ENCODE data around the gene SOX15. TPM values are rescaled to one million over a fixed set of nuclear protein-coding genes. Genes with fewer than 3 reads are reported as not detected.
A peak's percentile ranks its signal among the peaks of the same experiment; 100 is the strongest.

SOX15 gene
- total RNA-seq, 4 donors from 2014 or later = 0.67 to 3.1 TPM; not detected in 2

DNA sequence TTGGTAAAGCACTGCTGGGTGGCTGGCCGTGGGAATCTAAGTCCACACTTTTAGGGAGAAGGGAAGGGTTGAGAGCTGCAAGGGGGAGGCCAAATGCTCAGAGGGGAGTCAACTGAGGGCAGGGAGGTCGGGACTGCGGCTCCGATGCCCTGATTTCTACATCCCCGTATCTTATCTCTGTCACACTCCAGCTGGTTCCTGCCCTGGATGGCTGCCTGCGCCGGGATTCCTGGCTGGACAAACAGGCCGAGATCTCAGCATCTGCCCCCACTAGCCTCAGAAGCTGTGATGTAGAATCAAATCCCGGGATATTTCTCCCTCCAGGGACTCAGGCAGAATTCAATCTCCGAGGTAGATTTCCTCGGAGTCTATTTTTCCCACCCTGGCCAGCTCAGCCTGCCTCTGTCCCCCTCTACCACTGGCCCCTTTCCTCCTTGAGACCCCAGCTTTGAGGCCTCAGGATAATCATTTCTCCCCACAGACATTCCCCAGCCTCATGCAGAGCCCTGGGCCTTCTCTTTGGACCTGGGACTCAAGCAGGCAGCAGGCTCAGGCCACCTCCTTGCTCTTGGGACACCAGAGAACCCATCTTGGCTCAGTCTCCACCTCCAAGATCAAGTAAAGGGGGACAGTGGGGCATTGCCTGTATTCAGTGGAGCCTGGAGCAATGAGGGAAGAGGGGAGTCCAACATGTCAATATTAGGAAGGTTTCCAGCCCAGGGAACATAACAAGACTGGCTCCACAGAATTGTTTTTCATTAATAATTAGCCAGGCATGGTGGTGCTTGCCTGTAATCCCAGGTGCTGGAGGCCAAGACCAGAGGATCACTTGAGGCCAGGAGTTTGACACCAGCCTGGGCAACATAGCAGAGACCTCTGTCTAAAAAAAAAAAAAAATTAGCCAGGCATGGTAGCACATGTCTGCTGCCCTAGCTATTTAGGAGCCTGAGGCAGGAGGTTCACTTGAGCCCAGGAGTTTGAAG is 41.8 kb upstream of the SOX15 start:
- Histone ChIP-seq H3K36me3 (no peaks in the 10 kb centered on the region), H3K4me1 (peaks cover 3 to 7% of the 10 kb centered on the region in 2 donors), H3K9me3 (no peaks in the 10 kb centered on the region), H3K27ac (no peak overlapping the region), H3K27me3 (no peaks in the 10 kb centered on the region), H3K4me3 (replicated peaks in 1 of 3) (no peak overlapping the region)
- WGBS, 2 donors = 75 to 82% methylated on average over 10 to 11 of the region's 11 CpGs
- intact Hi-C loops (cut with DNase I) = loop anchor here (5.0 kb wide), 1 partner anchor 56 kb away; the partner anchor contains the start of genes TP53 and WRAP53
- no peak for DNase-seq
- TF ChIP-seq POLR2A (IDR thresholded peaks at IDR 0.05) = no peak
- TF ChIP-seq, protein P1, sequence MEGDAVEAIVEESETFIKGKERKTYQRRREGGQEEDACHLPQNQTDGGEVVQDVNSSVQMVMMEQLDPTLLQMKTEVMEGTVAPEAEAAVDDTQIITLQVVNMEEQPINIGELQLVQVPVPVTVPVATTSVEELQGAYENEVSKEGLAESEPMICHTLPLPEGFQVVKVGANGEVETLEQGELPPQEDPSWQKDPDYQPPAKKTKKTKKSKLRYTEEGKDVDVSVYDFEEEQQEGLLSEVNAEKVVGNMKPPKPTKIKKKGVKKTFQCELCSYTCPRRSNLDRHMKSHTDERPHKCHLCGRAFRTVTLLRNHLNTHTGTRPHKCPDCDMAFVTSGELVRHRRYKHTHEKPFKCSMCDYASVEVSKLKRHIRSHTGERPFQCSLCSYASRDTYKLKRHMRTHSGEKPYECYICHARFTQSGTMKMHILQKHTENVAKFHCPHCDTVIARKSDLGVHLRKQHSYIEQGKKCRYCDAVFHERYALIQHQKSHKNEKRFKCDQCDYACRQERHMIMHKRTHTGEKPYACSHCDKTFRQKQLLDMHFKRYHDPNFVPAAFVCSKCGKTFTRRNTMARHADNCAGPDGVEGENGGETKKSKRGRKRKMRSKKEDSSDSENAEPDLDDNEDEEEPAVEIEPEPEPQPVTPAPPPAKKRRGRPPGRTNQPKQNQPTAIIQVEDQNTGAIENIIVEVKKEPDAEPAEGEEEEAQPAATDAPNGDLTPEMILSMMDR (IDR thresholded peaks at IDR 0.05) = no peak

DNA sequence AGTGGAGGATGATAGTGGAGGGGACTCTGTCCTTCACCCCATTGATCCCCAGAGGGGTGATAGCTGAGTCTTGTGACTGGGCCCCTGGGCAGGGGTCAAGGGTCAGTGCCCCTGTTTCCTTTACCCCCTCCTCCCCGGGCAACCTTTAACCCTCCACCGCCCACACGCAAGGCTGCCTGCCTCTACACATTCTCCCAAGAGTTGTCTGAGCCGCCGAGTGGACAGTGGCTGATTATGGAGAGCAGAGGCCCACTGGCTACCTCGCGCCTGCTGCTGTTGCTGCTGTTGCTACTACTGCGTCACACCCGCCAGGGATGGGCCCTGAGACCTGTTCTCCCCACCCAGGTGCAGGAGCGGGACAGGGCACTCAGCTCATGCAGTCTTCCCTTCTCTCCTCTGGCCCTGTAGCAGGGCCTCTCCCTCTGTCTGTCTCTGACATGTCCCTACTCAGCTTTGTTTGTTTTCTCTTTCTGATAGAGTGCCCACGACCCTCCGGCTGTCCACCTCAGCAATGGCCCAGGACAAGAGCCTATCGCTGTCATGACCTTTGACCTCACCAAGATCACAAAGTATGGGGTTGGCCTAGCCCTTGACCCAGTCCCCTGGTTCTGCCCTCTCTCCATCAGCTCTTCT is 40.2 kb upstream of the SOX15 start, which contains the start of gene SHBG:
SHBG (plus strand) TSS at position 197 of the 633 bp plus-strand sequence; CDS start at position 235, 38 bp downstream.
- intact Hi-C loops (cut with DNase I) = loop anchor here (5.0 kb wide), 1 partner anchor 57 kb away; the partner anchor contains the start of genes TP53 and WRAP53
- H3K4me1 ChIP-seq = peaks cover 5 to 12% of the 10 kb centered on the region in 2 donors

DNA sequence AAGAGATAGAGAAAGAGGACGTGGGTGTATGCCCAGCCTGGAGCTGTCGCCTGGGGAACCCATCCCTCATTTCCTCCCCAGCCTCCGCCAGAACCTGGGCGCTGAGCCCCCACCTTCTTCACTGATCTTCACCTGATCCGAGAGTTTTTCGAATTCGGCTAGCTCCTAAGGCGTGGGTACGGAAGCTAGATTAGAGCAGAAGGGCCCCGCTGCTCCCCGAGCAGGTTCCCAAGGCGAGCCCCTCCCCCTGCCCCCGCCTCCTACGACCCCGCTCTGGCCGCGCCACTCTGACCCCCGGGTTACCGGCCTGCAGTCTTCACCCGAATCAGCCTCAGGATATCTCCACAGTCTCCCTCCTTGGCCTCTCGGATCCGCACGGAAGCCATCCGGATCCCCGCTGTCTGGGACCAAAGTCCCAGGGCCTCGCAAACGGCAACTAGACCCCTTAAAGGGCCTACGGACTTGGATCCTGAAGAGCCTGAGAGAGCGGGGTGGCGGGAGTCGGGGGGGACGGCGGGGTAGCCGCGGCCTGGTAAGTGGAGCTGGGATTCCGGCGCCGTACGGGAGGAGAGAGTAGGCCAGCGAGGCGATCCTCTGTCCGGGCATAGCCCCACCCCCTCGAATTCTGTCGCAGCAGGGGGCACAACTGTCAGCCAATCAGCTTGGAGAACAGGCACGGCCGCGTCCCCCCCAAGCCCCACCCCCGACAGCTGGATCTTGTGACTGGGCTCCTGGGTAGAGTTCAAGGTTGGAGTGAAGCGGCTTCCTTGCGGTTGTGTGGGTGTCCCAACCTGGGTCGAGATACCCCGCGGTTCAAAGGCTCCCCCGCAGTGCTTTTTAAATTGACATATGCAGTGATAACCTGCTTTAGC is 37.6 kb upstream of the SOX15 start, which contains the start of gene SAT2:
SAT2 (minus strand) TSS at position 572 of the 872 bp plus-strand sequence; CDS start at position 386, 186 bp downstream.
- Histone ChIP-seq H3K36me3 (no peaks in the 10 kb centered on the region), H3K27me3 (no peaks in the 10 kb centered on the region), H3K27ac (peak within 1 kb of the TSS; percentile 95 to 97 (median 95)), H3K4me3 (replicated peaks in 1 of 3) (peak within 1 kb of the TSS; percentile 68 to 91 (median 79)), H3K4me1 (peaks cover 5 to 12% of the 10 kb centered on the region in 2 donors), H3K9me3 (no peaks in the 10 kb centered on the region)
- TF ChIP-seq, protein P1 (IDR thresholded peaks at IDR 0.05) = no peak
- TF ChIP-seq POLR2A (IDR thresholded peaks at IDR 0.05) = peak; percentile 41 to 86
- WGBS, 2 donors = 0 to 1% methylated on average over 43 to 44 of the region's 54 CpGs
- intact Hi-C loops (cut with DNase I) = no loop called here
- peak; percentile 96 to 97 for DNase-seq

More for the DNA sequence above, 40.2 kb upstream of the SOX15 start, which contains the start of gene SHBG:
- TF ChIP-seq, protein P1 (IDR thresholded peaks at IDR 0.05) = no peak
- TF ChIP-seq POLR2A (IDR thresholded peaks at IDR 0.05) = no peak
- no peak within 1 kb of the TSS for H3K4me3 ChIP-seq (replicated peaks in 1 of 3)
- H3K36me3 ChIP-seq = no peaks in the 10 kb centered on the region
- no peaks in the 10 kb centered on the region for H3K27me3 ChIP-seq
- no peak for DNase-seq
- no peak within 1 kb of the TSS for H3K27ac ChIP-seq
- H3K9me3 ChIP-seq = no peaks in the 10 kb centered on the region
- WGBS, 2 donors = 75% methylated on average over 11 to 13 of the region's 13 CpGs

DNA sequence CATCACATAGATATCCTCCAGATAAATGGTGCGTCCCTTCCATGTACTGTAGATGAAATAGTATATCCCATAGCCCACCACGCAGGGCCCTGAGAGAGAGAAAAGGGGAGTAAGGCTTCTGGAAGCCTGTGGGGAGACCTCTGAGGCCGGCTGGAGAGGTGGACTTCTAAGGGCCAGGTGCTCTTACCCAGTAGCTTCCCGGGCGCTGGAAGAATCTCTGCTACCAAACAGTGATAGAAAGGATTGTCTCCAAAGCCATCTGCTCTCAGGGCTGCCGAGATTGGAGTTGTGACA is 37.0 kb upstream of the SOX15 start:
- WGBS, 2 donors = 25 to 28% methylated on average over 6 of the region's 6 CpGs
- TF ChIP-seq, protein P1 (IDR thresholded peaks at IDR 0.05) = no peak
- no peak for TF ChIP-seq POLR2A (IDR thresholded peaks at IDR 0.05)
- intact Hi-C loops (cut with DNase I) = no loop called here

More for the DNA sequence above, 37.0 kb upstream of the SOX15 start:
- no peaks in the 10 kb centered on the region for H3K36me3 ChIP-seq
- no peaks in the 10 kb centered on the region for H3K9me3 ChIP-seq
- H3K4me1 ChIP-seq = peaks cover 5 to 12% of the 10 kb centered on the region in 2 donors
- no peaks in the 10 kb centered on the region for H3K27me3 ChIP-seq
- DNase-seq = no peak
- peak overlapping the region; percentile 95 to 97 (median 95) for H3K27ac ChIP-seq
- peak overlapping the region; percentile 68 to 91 (median 79) for H3K4me3 ChIP-seq (replicated peaks in 1 of 3)

Data from thyroid gland (tissue), 4 donors.